NCI-H146 (cell line): ENCODE measurements around the gene TMEM127.
"Not testable (repeated sequence)": the region's sequence is repeated elsewhere in the genome, so short reads cannot be mapped to it uniquely, and the experiment has no call there.

Source experiments
- DNase-seq: peaks from one replicate; lab custom pipeline; 2025; lab: John Stamatoyannopoulos, UW

TMEM127 gene

DNA sequence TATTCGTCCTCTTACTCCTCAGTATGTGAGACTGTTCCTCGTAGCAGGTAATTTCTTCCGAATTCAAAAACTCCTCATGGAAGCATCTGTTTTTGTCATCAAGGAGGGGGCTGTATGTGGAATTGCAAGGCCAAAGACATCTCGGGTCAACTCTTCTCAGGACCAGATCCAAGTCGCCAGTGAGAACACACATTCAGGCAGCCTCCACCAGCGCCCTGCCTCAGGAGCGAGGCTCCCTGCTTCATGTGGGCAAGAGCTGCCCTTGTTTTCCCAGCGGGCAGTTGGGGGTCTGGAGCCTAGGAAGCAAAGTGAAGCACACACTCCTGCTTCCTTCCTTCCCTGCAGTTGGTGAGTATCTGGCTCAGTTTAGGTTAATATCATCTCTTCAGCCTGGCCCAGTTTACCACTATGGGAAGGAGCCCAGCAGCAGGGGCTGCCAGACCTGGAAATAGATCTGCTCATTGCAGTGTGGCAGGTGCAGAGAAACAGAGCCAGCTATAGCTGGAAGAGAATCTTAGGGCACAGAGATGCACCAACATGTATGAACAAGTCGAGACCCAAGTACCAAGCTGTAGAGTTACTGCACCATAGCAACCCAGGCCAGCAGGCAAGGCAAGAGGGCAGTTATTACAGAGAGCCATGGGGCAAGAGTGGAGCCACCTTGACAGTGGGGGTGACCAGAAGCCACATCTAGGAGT is 25.3 kb downstream of the TMEM127 start:
- no peak for DNase-seq

DNA sequence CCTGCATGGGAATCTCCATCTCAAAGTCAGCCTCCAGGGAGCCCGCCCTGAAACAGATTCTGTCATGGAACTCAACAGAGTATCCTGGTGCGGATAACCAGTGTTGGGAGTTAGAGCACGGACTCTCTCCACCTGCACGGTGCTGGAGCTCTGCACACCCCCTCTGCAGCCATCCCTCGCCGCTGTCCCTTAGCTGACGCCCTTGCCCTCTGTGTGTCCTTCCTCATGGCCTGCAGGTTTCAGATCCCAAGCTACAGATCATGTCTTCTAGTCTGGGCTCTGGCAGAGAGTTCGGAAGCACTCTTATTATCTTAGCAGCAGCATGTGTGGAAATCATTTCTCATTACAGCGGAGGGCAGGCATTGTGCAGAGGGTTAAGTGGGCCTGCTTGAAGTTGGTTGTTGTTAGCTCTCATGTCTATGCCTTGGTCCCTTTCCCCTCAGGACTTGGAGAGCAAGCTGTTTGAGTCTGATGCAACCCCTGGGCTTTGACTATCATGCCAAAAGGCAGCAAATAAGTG is 26.0 kb downstream of the TMEM127 start:
- DNase-seq, result no peak

DNA sequence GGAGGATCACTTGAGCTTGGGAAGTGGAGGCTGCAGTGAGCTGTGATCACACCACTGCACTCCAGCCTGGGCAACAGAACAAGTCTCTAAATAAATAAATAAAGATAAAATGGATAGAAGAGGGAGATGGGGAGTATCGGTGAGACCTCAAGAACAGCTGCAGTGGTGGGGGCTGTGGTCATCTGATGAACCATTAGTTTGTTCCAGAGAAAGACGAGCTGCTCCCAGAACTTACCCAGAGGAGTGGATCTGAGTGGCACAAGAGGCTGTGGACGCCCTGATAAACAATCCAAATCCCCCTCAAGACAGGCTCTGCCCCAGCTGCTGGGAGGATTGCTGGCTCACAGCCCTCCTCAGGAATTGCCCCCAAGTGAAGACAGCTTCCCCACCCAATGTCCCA is 26.7 kb downstream of the TMEM127 start:
- DNase-seq, result no peak

DNA sequence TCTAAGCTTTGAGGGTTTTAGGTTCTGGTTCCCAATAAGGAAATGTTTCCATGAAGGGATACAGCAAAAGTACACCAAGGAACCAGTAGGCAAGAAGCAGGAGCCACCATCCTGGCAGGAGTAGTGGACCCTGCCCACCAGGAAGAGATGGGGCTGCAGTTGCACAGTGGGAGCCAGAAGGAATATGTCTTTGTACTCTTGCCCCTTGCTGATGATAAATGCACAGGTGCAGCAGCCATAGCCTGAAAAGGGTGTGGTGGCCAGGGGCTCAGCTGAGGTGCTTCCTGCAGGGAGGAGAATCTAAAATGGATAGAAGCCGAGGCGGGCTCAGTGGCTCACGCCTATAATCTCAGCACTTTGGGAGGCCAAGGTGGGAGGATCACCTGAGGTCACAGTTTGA is 27.5 kb downstream of the TMEM127 start:
- DNase-seq, result no peak

DNA sequence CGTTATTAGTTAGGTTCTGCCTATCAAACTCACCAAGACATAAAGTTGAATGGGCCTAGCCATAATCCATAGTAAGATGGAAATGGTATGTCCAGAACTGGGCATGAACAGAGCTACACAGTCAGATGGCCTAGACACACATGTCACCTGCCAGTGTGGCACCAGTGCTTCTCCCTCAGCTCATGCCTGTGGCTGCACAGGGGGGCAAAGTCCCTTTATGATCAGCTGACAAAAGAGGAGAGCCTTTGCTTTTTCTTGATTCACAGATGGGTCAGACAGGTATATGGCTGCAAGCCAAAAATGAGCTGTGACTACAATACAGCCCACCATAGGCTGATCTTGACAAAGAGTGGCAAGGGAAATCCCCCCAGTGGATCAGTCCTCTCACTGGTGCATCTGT is 28.9 kb downstream of the TMEM127 start:
- no peak for DNase-seq

DNA sequence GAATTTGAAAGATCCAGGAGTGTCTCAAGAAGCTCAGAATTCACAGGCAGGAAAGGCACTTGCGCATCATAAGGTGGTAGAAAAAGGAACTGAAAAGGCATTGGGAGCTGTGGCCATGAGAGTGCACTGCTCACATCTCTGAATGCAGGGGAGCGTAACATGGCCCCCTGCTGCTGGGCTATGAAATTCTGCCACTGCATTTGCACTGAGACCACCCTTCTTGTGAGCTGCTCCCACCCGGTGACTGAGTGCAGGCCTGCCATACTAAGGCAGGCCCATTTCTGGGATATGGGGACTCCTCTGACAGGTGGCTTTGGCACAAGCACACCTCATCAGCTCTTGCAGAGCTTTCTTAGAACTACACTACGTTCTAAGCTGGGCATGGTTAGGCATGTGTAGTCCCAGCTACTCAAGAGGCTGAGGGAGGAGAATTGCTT is 31.9 kb downstream of the TMEM127 start:
- no peak for DNase-seq

DNA sequence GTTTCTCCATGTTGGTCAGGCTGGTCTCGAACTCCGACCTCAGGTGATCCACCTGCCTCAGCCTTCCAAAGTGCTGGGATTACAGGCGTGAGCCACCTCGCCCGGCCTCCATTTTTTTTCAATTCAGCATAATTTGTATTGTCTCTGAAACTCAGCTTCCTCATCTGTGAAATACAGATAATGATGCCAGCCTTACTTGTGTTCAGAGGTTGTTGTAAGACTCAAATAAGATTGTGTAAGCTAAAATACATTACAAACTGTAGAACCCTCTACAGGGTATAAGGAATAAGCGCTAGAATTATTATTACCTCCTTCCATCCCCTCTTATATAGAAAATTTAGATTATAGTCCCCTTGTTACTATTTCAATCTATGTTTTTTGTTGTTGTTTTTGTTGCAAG is 32.4 kb downstream of the TMEM127 start:
- DNase-seq, result no peak

DNA sequence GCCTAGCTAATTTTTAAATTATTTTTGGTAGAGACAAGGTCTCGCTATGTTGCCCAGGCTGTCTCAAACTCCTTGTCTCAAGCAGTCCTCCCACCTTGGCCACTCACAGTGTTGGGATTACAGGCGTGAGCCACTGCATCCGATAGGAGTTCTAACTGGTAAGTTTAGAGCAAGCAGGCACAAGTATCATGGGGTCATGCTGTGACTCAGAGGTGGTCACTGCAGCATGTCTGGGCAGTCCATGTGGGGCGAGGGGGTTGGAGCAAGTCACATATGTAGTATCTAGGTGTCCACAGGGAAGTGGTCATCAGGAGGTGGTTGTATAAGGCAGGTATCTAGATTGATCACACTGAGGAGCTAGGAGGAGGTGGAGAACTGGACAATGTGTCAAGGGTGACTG is 34.5 kb downstream of the TMEM127 start:
- no peak for DNase-seq

DNA sequence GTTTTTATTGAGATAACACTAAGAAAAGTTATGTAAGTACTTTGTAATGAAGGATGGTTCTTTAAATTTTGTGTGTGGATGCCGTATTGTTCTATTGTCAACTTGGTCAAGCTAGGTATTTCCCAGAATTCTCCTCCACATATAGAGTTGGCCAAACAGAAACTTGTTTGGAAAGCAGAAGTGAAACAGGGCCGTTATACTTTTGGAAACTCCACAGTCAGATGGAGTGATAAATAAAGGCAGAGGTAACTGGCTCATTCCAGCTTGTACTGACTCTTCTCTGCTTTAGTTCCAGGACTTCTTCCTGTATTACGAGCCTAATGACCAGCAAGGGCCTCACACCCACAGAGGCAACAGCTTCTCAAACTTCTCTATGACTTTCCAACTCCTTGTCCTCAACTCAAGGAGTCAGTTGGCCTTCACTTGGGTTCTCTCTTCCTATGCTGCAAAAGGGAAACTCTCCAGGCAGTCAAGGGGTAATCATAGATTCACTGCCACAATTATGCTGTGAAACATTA is 40.7 kb downstream of the TMEM127 start:
- DNase-seq, result no peak

DNA sequence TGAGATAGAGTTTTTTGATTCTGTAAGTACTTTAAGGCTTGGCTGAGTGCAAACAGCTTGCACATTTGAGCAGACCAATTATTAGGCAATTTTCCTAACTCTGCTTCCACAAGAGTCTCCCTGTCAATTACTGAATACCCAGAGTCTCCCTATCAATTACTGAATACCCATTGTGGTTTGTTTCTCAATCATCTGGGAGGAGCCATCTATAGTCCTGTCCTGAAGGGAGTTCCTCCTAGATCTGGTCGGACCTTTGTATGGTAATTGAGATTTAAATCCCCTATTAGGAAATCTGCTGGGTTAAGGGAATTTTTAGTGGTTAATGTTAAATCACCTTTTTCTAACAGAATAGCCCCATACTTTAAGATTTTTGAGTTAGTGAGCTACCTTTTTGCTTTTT is 44.7 kb downstream of the TMEM127 start:
- not testable (repeated sequence) for DNase-seq

DNA sequence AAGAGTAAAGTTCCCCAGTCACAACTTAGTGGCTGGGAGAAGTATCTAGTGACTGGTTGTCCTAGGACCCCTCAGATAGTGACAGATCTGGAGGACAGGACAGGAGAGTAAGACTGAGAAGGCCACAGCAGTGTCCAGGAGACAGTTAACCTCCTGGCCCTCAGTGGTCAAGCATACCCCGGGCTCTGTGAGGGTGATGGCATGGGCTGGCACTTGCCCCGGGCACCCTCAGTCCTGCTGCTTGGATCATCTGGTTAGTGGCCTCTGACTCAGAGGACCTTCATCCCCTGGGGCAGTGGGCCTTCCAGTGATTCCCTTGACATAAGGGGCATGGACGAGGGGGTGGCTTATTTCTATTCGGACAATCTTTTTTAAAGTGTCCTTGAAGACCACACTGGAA is 45.8 kb downstream of the TMEM127 start:
- not testable (repeated sequence) for DNase-seq

DNA sequence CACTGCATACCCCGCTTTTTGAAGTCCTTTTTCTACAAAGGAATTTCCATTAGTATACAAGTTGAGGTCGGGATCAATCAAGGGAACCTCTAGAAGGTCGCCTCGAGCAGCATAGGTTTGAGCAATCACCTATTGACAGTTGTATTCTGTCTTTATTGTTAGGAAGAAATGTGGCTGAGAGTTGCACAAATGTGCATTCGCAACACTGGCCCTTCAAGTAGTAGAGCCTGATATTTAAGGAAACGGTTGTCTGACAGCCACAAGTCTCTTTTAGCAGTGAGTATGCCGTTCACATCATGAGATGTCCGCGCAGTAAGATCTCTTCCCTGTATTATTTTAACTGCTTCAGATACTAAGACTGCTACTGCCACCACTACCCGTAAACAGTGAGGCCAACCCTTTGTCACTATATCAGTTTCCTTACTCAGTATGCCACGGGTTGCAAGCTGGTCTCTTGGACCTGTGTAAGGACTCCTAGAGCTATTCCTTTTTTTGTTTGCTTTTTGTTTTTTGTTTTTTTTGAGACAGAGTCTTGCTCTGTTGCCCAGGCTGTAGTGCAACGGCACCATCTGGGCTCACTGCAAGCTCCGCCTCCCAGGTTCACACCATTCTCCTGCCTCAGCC is 47.2 kb downstream of the TMEM127 start:
- DNase-seq, result no peak

DNA sequence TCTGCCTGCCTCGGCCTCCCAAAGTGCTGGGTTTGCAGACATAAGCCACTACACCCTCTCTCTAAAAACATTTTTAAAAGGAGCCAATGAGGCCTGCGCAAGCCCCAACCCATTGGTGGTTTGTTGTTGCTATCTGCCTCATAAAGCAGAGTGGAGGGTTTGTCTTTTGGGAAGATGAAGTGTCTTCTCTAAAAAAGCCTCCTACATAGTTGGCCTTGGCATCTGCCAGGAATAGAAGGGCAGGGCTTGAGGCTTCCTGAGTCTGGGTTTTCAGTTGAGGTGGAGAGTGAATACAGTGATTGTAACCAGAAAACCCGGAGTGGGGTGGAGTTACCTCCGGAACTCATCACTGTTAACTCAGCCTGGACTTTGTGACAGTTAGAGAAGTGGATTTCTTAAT is 51.2 kb downstream of the TMEM127 start:
- DNase-seq, result no peak

DNA sequence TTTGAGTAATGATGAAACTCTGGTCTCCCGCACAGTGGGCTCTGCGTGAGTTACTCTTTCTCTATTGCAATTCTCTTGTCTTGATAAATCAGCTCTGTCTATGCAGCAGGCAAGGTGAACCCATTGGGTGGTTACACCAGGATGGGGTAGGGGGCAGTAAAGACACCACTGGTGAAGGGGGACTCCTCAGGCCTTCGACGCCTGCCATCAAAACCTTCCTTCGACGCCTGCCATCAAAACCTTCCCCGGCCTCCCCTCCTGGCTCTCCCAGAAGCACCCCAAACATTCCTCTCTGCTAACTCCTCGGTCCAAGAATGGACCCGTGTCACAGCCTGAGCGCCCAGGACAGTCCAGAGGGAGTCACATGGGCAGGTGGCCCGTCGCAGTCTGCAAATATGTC is 52.4 kb downstream of the TMEM127 start:
- DNase-seq, result no peak

DNA sequence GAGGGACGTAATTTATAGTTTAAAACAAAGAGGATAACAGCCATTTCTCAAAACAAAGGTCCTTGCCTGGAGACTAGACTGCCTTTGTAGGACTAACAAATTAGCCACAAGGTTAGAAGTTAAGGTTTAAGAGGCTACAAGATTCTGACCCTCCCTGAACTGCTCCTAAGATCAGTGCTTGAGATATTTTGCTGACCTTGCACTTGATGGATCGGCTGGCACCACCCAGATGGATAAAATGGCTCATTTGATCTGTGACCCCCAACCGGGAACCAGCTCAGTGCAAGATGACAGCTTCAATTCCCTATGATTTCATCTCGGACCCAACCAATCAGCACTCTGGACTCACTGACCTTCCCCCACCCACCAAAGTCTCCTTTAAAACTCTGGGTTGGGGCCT is 53.5 kb downstream of the TMEM127 start:
- DNase-seq, result no peak

DNA sequence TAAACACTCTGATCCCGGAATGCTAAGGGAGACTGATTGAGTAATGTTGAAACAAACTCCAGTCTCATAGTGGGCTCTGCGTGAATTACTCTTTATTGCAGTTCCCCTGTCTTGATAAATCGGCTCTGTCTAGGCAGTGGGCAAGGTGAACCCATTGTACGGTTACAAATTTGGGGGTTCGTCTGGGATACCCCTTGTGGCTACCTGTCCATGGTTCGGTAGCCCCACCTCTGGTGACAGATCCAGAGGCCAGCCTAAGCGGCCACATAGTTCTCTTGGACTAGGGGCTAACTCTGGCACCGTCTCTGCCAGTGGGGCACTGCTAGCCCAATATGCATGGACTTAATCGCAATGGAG is 56.1 kb downstream of the TMEM127 start:
- no peak for DNase-seq

DNA sequence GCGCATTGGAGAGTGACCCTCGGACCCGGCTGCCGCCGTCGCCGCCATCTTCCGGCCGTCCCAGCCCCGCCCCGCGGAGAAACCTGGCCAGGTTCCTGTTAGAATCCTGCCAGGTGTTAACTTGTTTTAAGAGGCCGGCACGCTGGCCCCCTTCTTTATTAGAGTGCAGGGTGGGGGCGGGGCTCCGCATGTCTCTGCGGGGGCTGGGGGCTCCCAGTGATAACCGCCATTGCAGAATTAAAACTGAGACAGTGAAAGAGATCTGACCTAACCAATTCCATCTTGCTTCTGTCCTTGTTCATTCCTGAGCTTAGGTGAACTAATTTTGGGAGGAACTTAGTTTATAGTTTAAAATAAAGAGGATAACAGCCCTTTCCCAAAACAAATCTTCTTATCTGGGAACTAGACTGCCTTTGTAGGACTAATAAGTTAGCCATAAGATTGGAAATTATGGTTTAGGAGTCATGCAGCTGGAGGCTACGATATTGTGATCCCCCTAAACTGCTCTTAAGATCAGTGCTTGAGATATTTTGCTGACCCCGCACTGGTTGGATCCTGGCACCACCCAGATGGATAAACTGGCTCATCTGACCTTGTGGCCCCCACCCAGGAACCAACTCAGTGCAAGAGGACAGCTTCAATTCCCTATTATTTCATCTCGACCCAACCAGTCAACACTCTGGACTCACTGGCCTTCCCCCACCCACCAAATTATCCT is 56.6 kb downstream of the TMEM127 start:
- DNase-seq, result no peak

DNA sequence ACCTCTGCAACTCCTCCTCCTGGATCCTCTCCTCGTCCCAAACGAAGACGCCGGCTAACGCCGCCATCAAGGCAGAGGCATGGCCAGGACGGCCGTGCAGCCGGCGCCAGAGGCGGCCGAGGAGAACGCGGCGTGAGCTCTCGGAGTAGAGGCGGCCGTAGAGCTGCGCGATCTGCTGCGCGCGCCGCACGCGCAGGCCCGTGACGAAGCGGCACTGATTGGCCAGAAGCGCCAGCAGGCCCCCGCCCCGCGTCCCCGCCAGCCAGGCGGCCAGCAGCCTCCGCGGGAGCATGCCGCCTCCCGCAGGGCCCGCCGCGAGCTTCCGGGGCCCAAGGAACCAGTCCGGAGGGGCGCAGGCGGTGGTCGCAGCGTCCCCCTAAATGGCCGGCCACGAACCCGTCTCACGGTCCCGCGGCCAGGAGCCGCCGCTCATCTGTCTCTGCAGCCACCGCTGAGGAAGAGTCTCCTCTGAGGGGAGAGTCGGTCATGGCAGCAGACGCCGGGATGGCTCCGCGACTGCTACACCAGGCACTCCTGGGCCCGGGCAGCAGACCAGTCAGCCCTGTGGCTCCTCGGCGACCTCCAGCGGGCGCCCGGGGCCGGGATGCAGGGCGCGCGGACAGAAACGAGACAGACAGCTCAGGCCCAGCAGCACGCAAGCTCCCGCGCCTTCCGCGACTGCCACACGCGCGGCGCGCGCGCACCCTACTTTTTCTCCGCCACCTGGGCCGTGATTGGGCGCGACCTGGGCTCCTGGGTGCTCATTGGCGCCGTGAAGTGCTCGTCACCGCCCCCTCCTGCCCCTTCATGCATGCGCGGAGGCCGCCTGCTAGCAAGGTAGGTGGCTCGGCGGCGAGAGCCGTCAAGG is 57.4 kb downstream of the TMEM127 start, which contains the start of gene STARD7:
Gene STARD7, minus strand, starts transcription at position 685 of the 868 bp plus-strand sequence. Its CDS starts 393 bp downstream, at position 292.
- DNase-seq, result peak; percentile 98

DNA sequence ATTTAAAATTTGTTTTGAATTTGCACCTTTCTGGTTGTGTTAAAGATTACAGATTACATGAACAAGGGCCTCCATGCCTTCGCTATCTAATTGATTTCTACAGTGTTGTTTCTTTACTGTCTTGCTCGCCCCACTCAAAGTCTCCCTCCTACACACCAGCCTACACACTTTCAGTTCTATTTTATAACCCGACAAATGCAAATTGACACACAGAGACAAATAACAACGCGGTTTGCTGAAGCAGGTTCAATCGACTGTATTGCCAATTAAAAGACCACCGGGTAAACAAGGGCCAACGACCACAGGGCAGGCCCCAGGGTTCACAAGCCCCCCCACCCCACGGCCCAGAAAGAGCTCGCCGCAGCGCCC is 58.0 kb downstream of the TMEM127 start:
- DNase-seq, result no peak

DNA sequence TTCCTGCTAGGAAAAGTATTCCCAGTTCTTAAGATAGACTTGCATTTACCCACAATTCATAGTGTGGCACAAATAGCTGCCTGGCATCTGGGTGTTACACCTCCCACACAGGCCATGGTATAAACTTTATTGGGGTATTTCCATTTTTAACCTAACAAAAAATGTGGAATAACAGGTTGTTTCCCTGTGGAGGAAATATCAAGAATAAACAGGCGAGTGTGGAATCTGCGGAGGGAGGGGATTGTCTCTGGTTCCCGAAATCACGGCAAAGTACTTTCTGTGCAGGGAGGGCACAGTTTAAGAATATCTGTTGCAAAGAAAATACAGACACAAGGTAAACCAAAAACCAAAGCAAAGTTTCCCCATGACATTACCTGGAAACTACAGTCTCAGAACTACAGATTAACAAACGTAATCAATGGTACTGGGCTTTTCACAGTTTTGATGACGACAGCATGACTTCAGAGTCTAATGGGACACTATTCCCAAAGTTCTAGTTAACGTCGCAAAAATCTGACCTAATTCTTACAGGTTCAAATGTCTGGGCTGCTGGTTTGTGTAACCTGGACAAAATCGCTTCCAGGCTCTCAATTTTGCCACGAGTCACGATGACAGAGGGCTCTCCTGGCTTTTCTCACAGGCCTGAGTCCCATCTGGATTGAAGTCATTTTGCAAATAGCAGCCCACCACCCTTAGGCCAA is 58.6 kb downstream of the TMEM127 start:
- no peak for DNase-seq

DNA sequence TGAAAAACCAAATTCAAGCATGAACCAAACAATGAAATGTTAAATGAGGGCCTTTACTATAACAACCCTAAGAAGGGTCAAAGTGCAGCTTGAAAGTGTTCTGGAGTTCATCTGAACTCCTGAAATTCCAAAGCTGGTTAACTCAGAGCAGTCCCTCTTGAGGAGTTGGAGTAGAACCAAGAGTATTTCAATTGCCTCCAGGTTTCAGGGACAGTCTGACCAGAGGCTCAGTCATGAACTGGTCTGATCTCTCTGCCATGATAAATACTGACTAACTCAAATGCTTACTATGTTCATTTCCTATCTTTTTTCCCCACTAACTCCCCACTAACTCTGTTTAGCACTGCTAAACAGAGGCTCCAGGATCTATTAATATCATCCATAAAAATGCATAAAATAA is 59.9 kb downstream of the TMEM127 start:
- no peak for DNase-seq
